Glomerular visceral epithelial cell (primary cell): Measurements from ENCODE around the gene ZNRF1.

ENCODE experiments used
- DNase-seq: peaks from one replicate; pipeline ENCODE4 v3.0.0-alpha.2; 2016; ENCODE audit errors: extremely low spot score

ZNRF1 gene

GRCh38 chr16:75151798-75152197 lies 153.0 kb downstream of the ZNRF1 start:
- no peak for DNase-seq

DNA sequence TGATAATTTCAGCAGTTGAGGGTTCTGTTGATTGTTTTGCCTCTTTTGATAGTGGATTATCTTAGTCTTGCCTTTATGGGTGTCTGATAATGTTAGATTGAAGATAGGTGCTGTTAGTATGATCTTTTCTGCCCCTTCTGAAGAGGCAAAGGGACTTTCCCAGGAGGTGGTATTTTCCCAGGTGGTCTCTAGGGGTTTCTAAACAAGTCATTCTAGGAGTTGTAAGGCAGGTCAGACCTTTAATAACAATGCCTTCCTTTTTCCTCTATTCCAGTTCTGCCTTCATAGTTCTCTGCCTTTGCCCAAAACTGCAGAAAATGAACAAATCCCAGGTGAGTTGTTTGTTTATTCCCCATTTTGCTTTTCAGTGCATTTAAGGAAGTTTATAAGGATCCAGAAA lies 153.8 kb downstream of the ZNRF1 start:
- no peak for DNase-seq

- no peak for DNase-seq
Observed at GRCh38 chr16:75160386-75160785, 161.6 kb downstream of the ZNRF1 start.
